ENCODE results near the gene GPATCH4. TPM values are rescaled to one million over a fixed set of nuclear protein-coding genes. Genes with fewer than 3 reads are reported as not detected.

The GPATCH4 gene
- total RNA-seq, 1 experiment from 2014 or later: 39.4 TPM

DNA sequence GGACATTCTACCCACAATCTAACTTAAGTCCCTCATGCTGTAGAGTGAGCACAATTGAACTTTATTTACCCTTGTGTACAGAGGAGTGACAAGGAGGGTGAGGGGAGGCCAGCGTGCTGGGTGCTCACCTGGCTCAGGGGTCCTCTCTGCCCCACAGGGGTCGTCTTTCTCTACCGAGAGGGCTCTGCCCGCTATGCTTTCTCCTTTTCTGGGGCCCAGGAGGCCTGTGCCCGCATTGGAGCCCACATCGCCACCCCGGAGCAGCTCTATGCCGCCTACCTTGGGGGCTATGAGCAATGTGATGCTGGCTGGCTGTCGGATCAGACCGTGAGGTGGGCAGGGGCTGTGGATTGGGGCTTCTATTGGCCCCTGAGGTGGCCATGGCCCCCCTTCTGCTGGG is 46.1 kb upstream of the GPATCH4 start:
- H2AFZ ChIP-seq (ENCODE audit: low read depth, low read length, poor library complexity, severe bottlenecking): no peak overlapping the region
- intact Hi-C loops (cut with micrococcal nuclease): no loop called here
- no peaks in the 10 kb centered on the region for H4K20me1 ChIP-seq (ENCODE audit: insufficient read depth)
- no peak overlapping the region for H3K4me2 ChIP-seq (ENCODE audit: low read length)
- CTCF ChIA-PET: no interaction called here
- peaks cover 43 to 80% of the 10 kb centered on the region in 2 experiments for H3K36me3 ChIP-seq (ENCODE audit: control insufficient read depth in 1 of 2, insufficient read depth in 2 of 2, low read length in 2 of 2)
- no peak overlapping the region for H3K27ac ChIP-seq (ENCODE audit: low read depth, low read length)
- H3K9ac ChIP-seq (ENCODE audit: low read length): no peak overlapping the region
- H3K79me2 ChIP-seq (ENCODE audit: insufficient read depth, low read length): peaks cover 44% of the 10 kb centered on the region
- H3K4me1 ChIP-seq (ENCODE audit: control insufficient read depth in 1 of 2, insufficient read depth in 2 of 2, low read length in 2 of 2): no peaks in the 10 kb centered on the region
- no peak for ATAC-seq
- no peaks in the 10 kb centered on the region for H3K9me3 ChIP-seq (ENCODE audit: control insufficient read depth in 1 of 2, insufficient read depth in 1 of 2, low read depth in 1 of 2, low read length in 2 of 2)
- DNase-seq (ENCODE audit: low read depth, low spot score): no peak
- BruUV-seq (replicated peaks): no TSS peak
- POLR2A ChIA-PET: no interaction called here
- no peaks in the 10 kb centered on the region for H3K9me2 ChIP-seq (ENCODE audit: insufficient read depth)
- RAD21 ChIA-PET (ENCODE audit: low non-redundant PET in 1 of 2, low total read pairs in 2 of 2, uncharacterized antibody in 2 of 2, unreplicated experiment in 2 of 2): no interaction called here
- H3K4me3 ChIP-seq (replicated peaks in 1 of 2; ENCODE audit: low read depth in 1 of 2, low read length in 2 of 2): no peak overlapping the region
- H3K27me3 ChIP-seq (ENCODE audit: insufficient read depth, low read length): no peaks in the 10 kb centered on the region
- TF ChIP-seq CEBPB (IDR thresholded peaks at IDR 0.05; ENCODE audit: low read depth) (no peak), EZH2phosphoT487 (IDR thresholded peaks at IDR 0.05; ENCODE audit: borderline replicate concordance) (no peak), FOSL1 (IDR thresholded peaks at IDR 0.05; ENCODE audit: low read depth) (no peak), SP1 (IDR thresholded peaks at IDR 0.05; ENCODE audit: low read depth) (no peak), ELF1 (IDR thresholded peaks at IDR 0.05; ENCODE audit: borderline replicate concordance, low read depth) (no peak)
- TF ChIP-seq, protein P1, sequence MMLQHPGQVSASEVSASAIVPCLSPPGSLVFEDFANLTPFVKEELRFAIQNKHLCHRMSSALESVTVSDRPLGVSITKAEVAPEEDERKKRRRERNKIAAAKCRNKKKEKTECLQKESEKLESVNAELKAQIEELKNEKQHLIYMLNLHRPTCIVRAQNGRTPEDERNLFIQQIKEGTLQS (IDR thresholded peaks at IDR 0.05): no peak
- TF ChIP-seq, protein P2, sequence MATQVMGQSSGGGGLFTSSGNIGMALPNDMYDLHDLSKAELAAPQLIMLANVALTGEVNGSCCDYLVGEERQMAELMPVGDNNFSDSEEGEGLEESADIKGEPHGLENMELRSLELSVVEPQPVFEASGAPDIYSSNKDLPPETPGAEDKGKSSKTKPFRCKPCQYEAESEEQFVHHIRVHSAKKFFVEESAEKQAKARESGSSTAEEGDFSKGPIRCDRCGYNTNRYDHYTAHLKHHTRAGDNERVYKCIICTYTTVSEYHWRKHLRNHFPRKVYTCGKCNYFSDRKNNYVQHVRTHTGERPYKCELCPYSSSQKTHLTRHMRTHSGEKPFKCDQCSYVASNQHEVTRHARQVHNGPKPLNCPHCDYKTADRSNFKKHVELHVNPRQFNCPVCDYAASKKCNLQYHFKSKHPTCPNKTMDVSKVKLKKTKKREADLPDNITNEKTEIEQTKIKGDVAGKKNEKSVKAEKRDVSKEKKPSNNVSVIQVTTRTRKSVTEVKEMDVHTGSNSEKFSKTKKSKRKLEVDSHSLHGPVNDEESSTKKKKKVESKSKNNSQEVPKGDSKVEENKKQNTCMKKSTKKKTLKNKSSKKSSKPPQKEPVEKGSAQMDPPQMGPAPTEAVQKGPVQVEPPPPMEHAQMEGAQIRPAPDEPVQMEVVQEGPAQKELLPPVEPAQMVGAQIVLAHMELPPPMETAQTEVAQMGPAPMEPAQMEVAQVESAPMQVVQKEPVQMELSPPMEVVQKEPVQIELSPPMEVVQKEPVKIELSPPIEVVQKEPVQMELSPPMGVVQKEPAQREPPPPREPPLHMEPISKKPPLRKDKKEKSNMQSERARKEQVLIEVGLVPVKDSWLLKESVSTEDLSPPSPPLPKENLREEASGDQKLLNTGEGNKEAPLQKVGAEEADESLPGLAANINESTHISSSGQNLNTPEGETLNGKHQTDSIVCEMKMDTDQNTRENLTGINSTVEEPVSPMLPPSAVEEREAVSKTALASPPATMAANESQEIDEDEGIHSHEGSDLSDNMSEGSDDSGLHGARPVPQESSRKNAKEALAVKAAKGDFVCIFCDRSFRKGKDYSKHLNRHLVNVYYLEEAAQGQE (IDR thresholded peaks at IDR 0.05; ENCODE audit: low read depth): no peak

All from HCT116 (cell line).